RPMI8226 (cell line): ENCODE results near the gene POU2F1.

Source experiments
- DNase-seq: peaks from one replicate; pipeline ENCODE4 v3.0.0-alpha.2; 2015

Gene POU2F1

GRCh38 chr1:167429612-167430011 lies 208.9 kb downstream of the POU2F1 start:
- no peak for DNase-seq

DNA sequence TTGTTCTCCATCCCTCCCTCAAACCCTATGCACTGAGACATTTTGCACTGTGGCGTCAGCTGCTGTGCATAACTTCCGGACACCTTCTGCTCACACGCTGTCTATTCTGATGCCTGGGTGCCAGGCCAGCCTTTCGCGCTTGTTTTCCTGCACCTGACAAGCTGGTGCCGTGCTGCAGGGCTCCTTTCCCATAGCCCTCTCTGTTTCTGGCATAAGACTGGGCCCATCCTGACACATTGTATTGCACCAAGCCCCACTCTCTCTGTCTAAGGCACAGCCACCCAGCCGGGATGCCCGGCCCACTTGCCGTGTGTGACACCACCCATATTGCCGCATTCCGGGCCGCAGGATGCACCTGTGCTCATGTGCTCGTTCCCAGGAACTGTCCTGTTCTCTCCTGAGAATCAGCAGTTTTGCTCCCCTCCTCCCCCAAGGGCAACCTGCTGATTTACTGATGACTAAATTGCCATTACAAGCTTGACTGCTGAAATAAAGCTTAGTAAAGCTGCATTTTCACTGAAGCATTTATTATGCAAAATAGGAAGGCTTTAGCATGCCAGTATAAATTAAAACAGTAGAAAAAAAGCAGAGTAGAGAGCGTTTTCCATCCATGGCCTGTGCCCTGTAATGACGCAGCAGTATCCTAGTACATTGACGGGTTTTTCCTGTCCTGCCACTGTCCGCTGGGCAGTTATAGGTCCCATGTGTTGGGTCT lies 209.6 kb downstream of the POU2F1 start:
- DNase-seq, result peak; percentile 90

GRCh38 chr1:167430849-167431242 lies 210.2 kb downstream of the POU2F1 start:
- DNase-seq, result no peak

GRCh38 chr1:167431261-167431908 lies 210.7 kb downstream of the POU2F1 start:
- peak; percentile 17 for DNase-seq

GRCh38 chr1:167431909-167432650 lies 211.4 kb downstream of the POU2F1 start:
- no peak for DNase-seq

DNA sequence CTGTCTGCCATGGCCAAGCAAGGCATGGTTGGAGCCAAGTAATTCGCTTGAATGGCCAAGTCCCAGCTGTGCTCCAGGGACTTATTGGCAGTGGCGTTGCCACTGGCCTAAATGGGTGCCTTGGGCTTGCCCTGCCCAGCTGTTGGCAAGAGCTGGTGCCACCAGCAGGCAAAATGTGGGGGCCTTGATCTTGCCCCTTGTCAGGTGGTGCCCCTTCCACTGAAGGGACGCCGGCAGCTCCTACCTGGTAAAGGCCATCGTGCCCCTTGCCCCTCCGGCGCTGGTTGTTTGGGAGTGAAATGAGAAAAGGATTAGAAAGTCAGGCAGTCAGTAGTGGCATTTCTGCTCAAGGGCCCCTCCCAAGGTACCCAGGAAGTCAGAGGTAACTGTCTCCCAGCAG lies 212.1 kb downstream of the POU2F1 start:
- no peak for DNase-seq

GRCh38 chr1:167433884-167434283 lies 213.2 kb downstream of the POU2F1 start:
- DNase-seq, result no peak

DNA sequence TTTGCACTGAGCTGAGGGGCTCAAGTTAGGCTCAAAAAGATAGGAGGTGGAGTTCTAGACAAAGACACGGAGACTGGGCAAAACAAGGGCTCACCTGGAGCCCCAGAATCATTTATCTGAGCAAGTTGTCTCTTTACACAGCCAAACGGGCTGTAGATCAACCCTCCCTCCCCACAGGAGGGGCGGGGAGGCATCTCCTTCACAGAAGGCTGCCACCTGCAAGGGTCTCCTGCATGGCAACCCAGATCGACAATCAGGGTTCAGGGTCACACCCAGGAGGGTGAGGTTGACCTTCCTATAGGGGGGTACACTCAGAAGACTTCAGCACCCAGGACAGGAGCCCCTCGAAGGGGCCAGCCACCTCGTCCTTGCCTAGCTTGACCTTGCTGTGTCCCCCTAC lies 213.6 kb downstream of the POU2F1 start:
- DNase-seq, result no peak

GRCh38 chr1:167435484-167435883 lies 214.8 kb downstream of the POU2F1 start:
- DNase-seq, result no peak

DNA sequence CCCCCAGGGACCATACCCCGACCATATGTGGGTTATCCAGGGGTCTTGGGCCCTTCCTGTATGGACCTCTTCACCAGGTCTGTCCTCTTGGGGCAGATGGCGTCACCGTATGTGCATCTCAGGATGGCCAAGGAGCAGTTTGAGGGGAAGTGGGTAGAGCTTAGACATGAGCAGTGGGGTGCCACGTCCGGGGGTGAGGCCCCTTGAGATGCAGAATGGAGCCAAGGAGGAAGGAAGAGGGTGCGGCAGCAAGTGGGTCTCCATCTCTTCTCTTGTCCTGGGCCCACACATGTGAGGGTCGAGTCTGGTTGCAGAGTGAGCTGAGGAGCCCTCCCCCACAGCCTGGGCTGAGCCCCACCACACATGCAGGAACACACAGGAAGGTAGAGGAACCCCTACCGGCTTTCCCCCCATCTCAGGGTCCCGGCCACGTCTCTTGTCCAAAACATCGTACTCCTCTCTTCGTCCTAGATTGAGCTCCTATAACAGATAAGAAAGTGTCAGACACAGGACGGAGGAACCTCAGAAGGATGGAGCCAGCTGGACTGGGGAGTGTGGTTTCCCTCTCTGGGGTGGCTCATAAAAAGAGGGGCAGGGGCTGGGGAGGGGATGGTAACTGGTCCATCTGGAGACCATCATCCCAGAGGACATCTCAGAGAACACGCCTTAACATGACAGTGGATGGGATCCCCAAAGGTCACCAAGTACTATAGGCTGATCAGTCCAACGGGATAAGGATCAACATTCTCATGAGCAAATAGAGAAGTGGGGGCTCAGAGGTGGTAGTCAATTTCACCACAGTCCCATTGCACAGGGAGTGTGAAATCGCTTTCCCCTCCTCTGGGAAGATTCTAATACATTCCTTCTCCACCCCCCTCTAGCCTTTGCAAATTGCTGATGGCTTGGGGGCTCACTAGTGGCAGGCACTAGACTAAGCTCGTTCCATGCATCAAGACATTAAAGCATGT lies 217.8 kb downstream of the POU2F1 start:
- DNase-seq, result no peak

DNA sequence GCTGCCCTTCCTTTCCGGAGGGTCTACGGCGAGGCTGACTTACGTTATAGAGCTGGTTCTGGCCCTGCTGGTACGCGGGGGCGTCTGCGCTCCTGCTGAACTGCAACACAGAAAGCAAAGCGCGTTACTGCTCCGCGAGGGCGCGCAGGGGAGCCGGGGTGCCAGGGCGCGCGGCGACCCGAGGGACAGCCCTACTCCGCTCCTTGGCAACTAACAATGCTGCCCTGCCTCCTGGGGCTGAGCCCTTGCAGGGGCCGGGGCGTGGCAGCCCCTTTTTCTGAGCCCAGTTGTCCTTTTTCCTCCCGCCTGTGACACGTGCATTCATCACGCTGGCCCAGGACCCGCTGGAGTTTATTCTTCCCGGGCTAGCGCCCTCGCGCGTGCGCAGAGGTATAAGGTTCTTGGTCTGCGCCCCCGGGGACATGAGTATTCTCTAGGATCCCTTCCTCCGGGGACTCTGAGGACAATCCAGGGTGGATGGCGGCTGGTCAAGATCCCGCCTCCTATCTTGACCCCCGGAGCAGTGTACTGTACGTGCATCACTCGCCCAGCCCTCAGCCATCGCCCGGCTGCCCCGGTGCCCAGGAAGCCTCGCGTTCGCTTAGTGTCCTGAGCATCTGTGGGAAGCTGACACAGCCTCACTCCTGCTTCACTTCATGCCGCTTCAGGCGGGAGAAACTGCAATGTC lies 218.8 kb downstream of the POU2F1 start:
- peak; percentile 63 for DNase-seq

DNA sequence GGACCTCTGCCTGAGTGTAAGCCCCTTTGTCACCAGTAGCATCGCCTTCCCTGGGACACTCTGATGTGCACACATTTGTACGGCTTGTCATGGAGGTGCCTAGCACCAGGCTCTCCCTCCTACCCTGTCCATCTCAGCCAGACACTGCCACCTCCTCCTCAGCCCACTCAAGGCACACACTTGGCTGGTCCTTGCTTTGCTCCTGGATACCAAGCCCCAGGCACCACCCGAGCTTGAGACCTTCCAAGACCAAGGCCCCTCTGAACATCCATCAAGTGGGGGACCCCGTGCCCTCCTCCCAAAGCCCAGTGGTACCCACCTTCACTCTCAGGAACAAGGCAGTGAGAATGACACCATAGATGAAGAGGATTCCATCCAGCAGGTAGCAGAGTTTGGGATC lies 219.7 kb downstream of the POU2F1 start:
- DNase-seq, result no peak

GRCh38 chr1:167440776-167441175 lies 220.1 kb downstream of the POU2F1 start:
- no peak for DNase-seq

GRCh38 chr1:167441222-167441621 lies 220.5 kb downstream of the POU2F1 start:
- DNase-seq, result no peak

DNA sequence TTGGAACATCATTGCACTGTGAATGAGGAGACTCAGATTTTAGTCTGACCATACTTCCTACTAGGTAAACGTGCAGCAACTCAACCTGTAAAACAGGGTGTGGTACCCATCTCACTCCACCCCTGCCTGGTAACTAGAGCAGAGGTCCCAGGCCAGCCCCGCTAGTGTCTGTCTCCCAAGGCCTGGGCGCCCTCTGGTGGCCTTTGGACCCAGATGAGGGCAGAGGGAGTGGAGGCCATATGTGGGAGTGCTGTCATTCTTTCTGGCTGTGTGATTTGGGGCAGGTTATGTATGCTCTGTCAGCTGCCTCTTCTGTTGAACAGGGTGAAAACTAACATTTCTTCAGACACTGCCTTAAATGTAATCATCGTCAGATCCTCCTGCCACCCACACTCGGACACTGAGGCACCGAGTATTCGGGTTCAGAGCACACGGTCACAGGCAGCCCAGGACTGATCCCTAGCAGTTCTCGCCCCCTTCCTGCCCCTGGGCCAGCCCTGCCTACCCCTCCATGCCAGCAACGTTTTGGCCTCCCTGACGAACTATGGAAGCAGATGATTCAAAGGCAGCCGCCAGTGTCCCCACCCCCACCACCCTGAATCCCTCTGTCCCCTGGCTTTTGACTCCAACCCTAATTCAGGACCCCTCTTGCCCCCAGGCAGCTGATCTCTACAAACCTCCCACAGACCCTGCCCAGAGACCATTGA lies 221.6 kb downstream of the POU2F1 start:
- peak; percentile 92 for DNase-seq

GRCh38 chr1:167442854-167443565 lies 222.3 kb downstream of the POU2F1 start:
- no peak for DNase-seq

- no peak for DNase-seq
Measured at GRCh38 chr1:167443757-167444156, 223.1 kb downstream of the POU2F1 start.

DNA sequence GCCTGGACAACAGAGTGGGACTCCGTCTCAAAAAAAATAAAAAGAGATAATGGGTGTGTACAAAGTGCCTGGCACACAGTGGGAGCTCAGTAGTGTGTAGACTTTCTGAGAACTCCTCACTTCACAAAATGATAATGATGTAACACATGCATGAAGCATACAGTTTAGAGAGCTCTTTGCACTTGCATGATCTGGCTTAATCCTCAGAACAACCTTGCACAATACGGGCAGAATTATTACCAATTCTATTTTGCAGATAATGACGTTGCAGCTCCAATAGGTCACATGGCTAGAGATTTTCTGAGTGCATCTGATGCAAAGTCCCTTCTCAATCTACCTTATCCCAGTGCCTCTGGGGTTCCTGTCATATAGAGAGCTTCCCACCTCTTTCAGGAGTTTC lies 226.3 kb downstream of the POU2F1 start:
- no peak for DNase-seq

GRCh38 chr1:167447521-167448136 lies 226.9 kb downstream of the POU2F1 start:
- DNase-seq, result peak; percentile 84

DNA sequence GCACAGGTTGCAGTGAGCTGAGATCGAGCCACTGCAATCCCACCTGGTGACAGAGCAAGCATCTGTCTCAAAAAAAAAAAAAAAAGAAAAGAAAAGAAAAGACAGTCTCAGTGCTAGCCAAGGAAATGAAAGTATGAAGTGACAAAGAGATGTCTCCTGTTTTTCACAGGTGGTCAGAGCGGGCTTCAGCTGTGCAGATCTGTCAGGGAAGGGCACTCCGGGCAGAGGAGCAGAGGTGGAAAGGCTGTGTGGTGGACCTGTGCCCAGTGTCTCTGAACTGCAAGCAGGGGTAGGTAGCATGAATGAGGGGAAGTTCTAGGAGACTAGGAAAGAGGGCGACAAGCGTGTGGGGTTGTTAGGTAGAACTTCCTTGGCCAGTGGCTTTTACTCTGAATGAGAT lies 230.2 kb downstream of the POU2F1 start:
- DNase-seq, result peak; percentile 52
